IMR-90 (cell line): ENCODE results near the gene WNT3.

Experiments used
- BHLHE40 ChIP-seq: fragments of 150-350 bp; IDR thresholded peaks from 2 replicates; pipeline ENCODE4 v1.6.1; 2016; ENCODE audit warnings: mild to moderate bottlenecking, low read depth, low read length
- CEBPB ChIP-seq: IDR thresholded peaks from 2 replicates; pipeline ENCODE4 v1.6.1; 2012; ENCODE audit warnings: low read depth, low read length, improper control_type of control experiment
- CTCF ChIP-seq: conservative IDR thresholded peaks from 2 replicates; pipeline ENCODE4 v1.5.1; 2012; ENCODE audit warnings: mild to moderate bottlenecking, low read depth, low read length, improper control_type of control experiment
- ELK1 ChIP-seq: fragments of 150-350 bp; IDR thresholded peaks from 2 replicates; pipeline ENCODE4 v1.6.1; 2016; ENCODE audit warnings: low read depth, mild to moderate bottlenecking, low read length, moderate library complexity, borderline replicate concordance
- FOS ChIP-seq: fragments of 150-350 bp; IDR thresholded peaks from 2 replicates; pipeline ENCODE4 v1.6.1; 2016; ENCODE audit warnings: low read depth, low read length
- MAFK ChIP-seq: IDR thresholded peaks from 2 replicates; pipeline ENCODE4 v1.6.1; 2012; ENCODE audit warnings: low read depth, low read length, improper control_type of control experiment
- MAZ ChIP-seq: IDR thresholded peaks from 2 replicates; pipeline ENCODE4 v1.6.1; 2012; ENCODE audit warnings: low read depth, mild to moderate bottlenecking, low read length, improper control_type of control experiment, moderate library complexity, borderline replicate concordance
- MXI1 ChIP-seq: IDR thresholded peaks from 2 replicates; pipeline ENCODE4 v1.6.1; 2012; ENCODE audit warnings: low read depth, mild to moderate bottlenecking, low read length, moderate library complexity, borderline replicate concordance
- POLR2A ChIP-seq: IDR thresholded peaks from 2 replicates; pipeline ENCODE4 v1.6.1; 2012; ENCODE audit warnings: mild to moderate bottlenecking, low read depth, low read length
- RAD21 ChIP-seq: IDR thresholded peaks from 2 replicates; pipeline ENCODE4 v1.6.1; 2012; ENCODE audit warnings: low read length, improper control_type of control experiment
- RCOR1 ChIP-seq: IDR thresholded peaks from 2 replicates; pipeline ENCODE4 v1.6.1; 2012; ENCODE audit warnings: mild to moderate bottlenecking, low read length, improper control_type of control experiment; ENCODE audit not compliant: insufficient replicate concordance
- RFX5 ChIP-seq: IDR thresholded peaks from 2 replicates; pipeline ENCODE4 v1.8.0; 2012; ENCODE audit warnings: low read depth, mild to moderate bottlenecking, low read length, moderate library complexity
- SMC3 ChIP-seq: fragments of 150-350 bp; IDR thresholded peaks from 2 replicates; pipeline ENCODE4 v1.6.1; 2016; ENCODE audit warnings: low read depth, mild to moderate bottlenecking, antibody characterized with exemption, low read length, moderate library complexity

GRCh38 chr17:46741122-46741730 lies 77.3 kb downstream of the WNT3 start:
- TF ChIP-seq BHLHE40 (no peak), CTCF (no peak), POLR2A (no peak), SMC3 (no peak), FOS (no peak), MAZ (no peak), RCOR1 (no peak), CEBPB (no peak), MAFK (0 out of 2 replicates have a peak, but pooled peaks have one; percentile 3), RAD21 (no peak), RFX5 (no peak), ELK1 (no peak), MXI1 (no peak)
